Natural killer cell (primary cell): ENCODE measurements around the gene LYRM4. TPM values are rescaled to one million over a fixed set of nuclear protein-coding genes. Genes with fewer than 3 reads are reported as not detected.

ENCODE experiments used
- ATAC-seq, 3 donors: fragments of 150-1000 bp in 2 of 3; fragments of 200-7000 bp in 1 of 3; cut with Tn5 transposase; 1 replicate in 1 of 3; 2 replicates in 2 of 3; pipeline ENCODE4 v1.10.0; 2021; ENCODE audit warnings: mild to moderate bottlenecking in 2 of 3, moderate library complexity in 2 of 3
- DNase-seq, 2 donors: peaks; one replicate each; pipeline versions ENCODE4 v3.0.0 to v3.0.0-alpha.2; 2013 to 2021; ENCODE audit warnings: mixed read lengths in 1 of 2
- H3K27ac ChIP-seq: one replicate; pipeline ENCODE4 v1.5.1; 2013; ENCODE audit warnings: mild to moderate bottlenecking, low read length
- H3K27me3 ChIP-seq: one replicate; pipeline ENCODE4 v1.6.1; 2013; ENCODE audit warnings: low read length; ENCODE audit not compliant: control insufficient read depth, insufficient read depth
- H3K36me3 ChIP-seq: one replicate; pipeline ENCODE4 v1.6.1; 2013; ENCODE audit warnings: low read length; ENCODE audit not compliant: control insufficient read depth, insufficient read depth
- H3K4me1 ChIP-seq: one replicate; pipeline ENCODE4 v1.6.1; 2013; ENCODE audit warnings: low read length; ENCODE audit not compliant: control insufficient read depth, insufficient read depth
- H3K4me3 ChIP-seq: one replicate; pipeline ENCODE4 v1.5.1; 2013; ENCODE audit warnings: low read length
- H3K9me3 ChIP-seq: one replicate; pipeline ENCODE4 v1.6.1; 2013; ENCODE audit warnings: low read length; ENCODE audit not compliant: control insufficient read depth, insufficient read depth
- H3K27ac Mint-ChIP-seq, 2 donors: one replicate each; pipeline ENCODE4 v1.8.0; 2022; ENCODE audit warnings: mild to moderate bottlenecking in 2 of 2, mixed read lengths in 2 of 2, moderate library complexity in 1 of 2
- H3K27me3 Mint-ChIP-seq, 2 donors: one replicate each; pipeline ENCODE4 v1.8.0; 2022; ENCODE audit warnings: low read depth in 2 of 2, mixed read lengths in 2 of 2
- H3K36me3 Mint-ChIP-seq: one replicate; pipeline ENCODE4 v1.8.0; 2022; ENCODE audit warnings: mixed read lengths
- H3K4me1 Mint-ChIP-seq, 2 donors: one replicate each; pipeline ENCODE4 v1.8.0; 2022; ENCODE audit warnings: mixed read lengths in 2 of 2
- H3K4me3 Mint-ChIP-seq: one replicate; pipeline ENCODE4 v1.8.0; 2022; ENCODE audit warnings: mild to moderate bottlenecking, moderate library complexity, mixed read lengths
- H3K9me3 Mint-ChIP-seq, 2 donors: one replicate each; pipeline ENCODE4 v1.8.0; 2022; ENCODE audit warnings: mixed read lengths in 2 of 2
- CTCF ChIP-seq: fragments of 200-600 bp; IDR thresholded peaks from one replicate; pipeline ENCODE4 v1.8.0; 2022; ENCODE audit warnings: antibody characterized with exemption
- WGBS: methylation state at CpG from one replicate; pipeline ENCODE4 v1.1.7; 2013; ENCODE audit warnings: missing lambda C conversion rate; ENCODE audit not compliant: insufficient coverage; 5-methylcytosine and 5-hydroxymethylcytosine counted together
- intact Hi-C: fragments of 100-400 bp; cut with micrococcal nuclease; formaldehyde crosslinking; loops from one replicate; pipeline ENCODE4 v1.14.2; 2022
- total RNA-seq, 4 donors: library from RNA; stranded (reverse); fragments of 120-200 nt in 1 of 4; gene quantifications; one replicate each; pipeline versions ENCODE4 v1.2.3 to v1.2.4, GENCODE V29; 2013 to 2022

Gene LYRM4
- total RNA-seq, 3 donors from 2014 or later (not counting 1 experiment from before 2014, with no cell fraction given) = 9.1 to 11.4 (median 11.1) TPM

GRCh38 chr6:5248302-5249098 is 12.2 kb downstream of the LYRM4 start:
- Histone ChIP-seq H3K4me1 (no peaks in the 10 kb centered on the region), H3K27me3 (no peaks in the 10 kb centered on the region), H3K4me3 (no peak overlapping the region), H3K27ac (no peak overlapping the region), H3K36me3 (no peaks in the 10 kb centered on the region), H3K9me3 (no peaks in the 10 kb centered on the region)
- Mint-ChIP-seq H3K4me3 (no peak overlapping the region), H3K27me3 (no peaks in the 10 kb centered on the region), H3K9me3 (no peaks in the 10 kb centered on the region), H3K4me1 (no peaks in the 10 kb centered on the region), H3K36me3 (no peaks in the 10 kb centered on the region), H3K27ac (no peak overlapping the region)
- 96% methylated on average over 9 of the region's 9 CpGs for WGBS
- ATAC-seq (no peak), DNase-seq (no peak)
- no peak for TF ChIP-seq CTCF
- intact Hi-C loops = no loop called here

- H3K4me3 Mint-ChIP-seq = no peak overlapping the region
- intact Hi-C loops = no loop called here
- 100% methylated on average over 2 of the region's 2 CpGs for WGBS
- Histone ChIP-seq H3K27ac (no peak overlapping the region), H3K9me3 (no peaks in the 10 kb centered on the region), H3K4me3 (no peak overlapping the region), H3K27me3 (no peaks in the 10 kb centered on the region), H3K36me3 (no peaks in the 10 kb centered on the region), H3K4me1 (no peaks in the 10 kb centered on the region)
- TF ChIP-seq CTCF = no peak
- H3K27ac Mint-ChIP-seq = no peak overlapping the region
- no peaks in the 10 kb centered on the region for H3K4me1 Mint-ChIP-seq
- no peaks in the 10 kb centered on the region for H3K36me3 Mint-ChIP-seq
- no peaks in the 10 kb centered on the region for H3K27me3 Mint-ChIP-seq
- DNase-seq = no peak
- no peak for ATAC-seq
- H3K9me3 Mint-ChIP-seq = no peaks in the 10 kb centered on the region
Observed at GRCh38 chr6:5247201-5247600, 13.5 kb downstream of the LYRM4 start.

GRCh38 chr6:5246141-5247097 is 14.3 kb downstream of the LYRM4 start:
- Histone ChIP-seq H3K4me3 (no peak overlapping the region), H3K27me3 (no peaks in the 10 kb centered on the region), H3K4me1 (no peaks in the 10 kb centered on the region), H3K36me3 (no peaks in the 10 kb centered on the region), H3K9me3 (no peaks in the 10 kb centered on the region), H3K27ac (no peak overlapping the region)
- intact Hi-C loops = no loop called here
- DNase-seq = no peak
- no peaks in the 10 kb centered on the region for H3K4me1 Mint-ChIP-seq
- 93% methylated on average over 13 of the region's 13 CpGs for WGBS
- ATAC-seq = no peak
- no peaks in the 10 kb centered on the region for H3K27me3 Mint-ChIP-seq
- no peaks in the 10 kb centered on the region for H3K9me3 Mint-ChIP-seq
- no peak overlapping the region for H3K4me3 Mint-ChIP-seq
- TF ChIP-seq CTCF = no peak
- no peak overlapping the region for H3K27ac Mint-ChIP-seq
- no peaks in the 10 kb centered on the region for H3K36me3 Mint-ChIP-seq
